Forelimb muscle (tissue), 1 donor: ENCODE data around the gene RNF138. TPM values are rescaled to one million over a fixed set of nuclear protein-coding genes. Genes with fewer than 3 reads are reported as not detected.
"Not testable (repeated sequence)": the region's sequence is repeated elsewhere in the genome, so short reads cannot be mapped to it uniquely, and the experiment has no call there.

Experiments
- DNase-seq: peaks from one replicate; pipeline ENCODE4 v3.0.0-alpha.2; 2013; ENCODE audit warnings: low read depth
- polyA plus RNA-seq: library from polyadenylated mRNA; unstranded; fragments of 120-200 nt; gene quantifications from one replicate; pipeline ENCODE4 v1.2.1, GENCODE V29; 2013; ENCODE audit not compliant: insufficient read length

The RNF138 gene
- polyA plus RNA-seq, 1 donor: 26.2 TPM

- no peak for DNase-seq
Measured at GRCh38 chr18:32095192-32095899, 3.7 kb downstream of the RNF138 start.

GRCh38 chr18:32095900-32096229 lies 4.2 kb downstream of the RNF138 start:
- no peak for DNase-seq

- DNase-seq: no peak
Measured at GRCh38 chr18:32096946-32097345, 5.3 kb downstream of the RNF138 start.

GRCh38 chr18:32104516-32104915 lies 12.8 kb downstream of the RNF138 start:
- DNase-seq: no peak

- DNase-seq: no peak
Measured at GRCh38 chr18:32110005-32110404, 18.3 kb downstream of the RNF138 start.

GRCh38 chr18:32111706-32112105 lies 20.0 kb downstream of the RNF138 start:
- no peak for DNase-seq

GRCh38 chr18:32112826-32113225 lies 21.2 kb downstream of the RNF138 start:
- no peak for DNase-seq

- DNase-seq: no peak
Measured at GRCh38 chr18:32114293-32114942, 22.7 kb downstream of the RNF138 start.

- no peak for DNase-seq
Measured at GRCh38 chr18:32122039-32122438, 30.4 kb downstream of the RNF138 start.

- DNase-seq: no peak
Measured at GRCh38 chr18:32126538-32126937, 34.9 kb downstream of the RNF138 start.

GRCh38 chr18:32135625-32136024 lies 44.0 kb downstream of the RNF138 start:
- no peak for DNase-seq

GRCh38 chr18:32138332-32138982 lies 46.8 kb downstream of the RNF138 start:
- DNase-seq: no peak

GRCh38 chr18:32139835-32140283 lies 48.2 kb downstream of the RNF138 start:
- DNase-seq: no peak

- DNase-seq: no peak
Measured at GRCh38 chr18:32148185-32148870, 56.7 kb downstream of the RNF138 start.

GRCh38 chr18:32152705-32153448 lies 61.2 kb downstream of the RNF138 start:
- DNase-seq: no peak

- DNase-seq: no peak
Measured at GRCh38 chr18:32156855-32157254, 65.2 kb downstream of the RNF138 start.

GRCh38 chr18:32157580-32157979 lies 65.9 kb downstream of the RNF138 start:
- no peak for DNase-seq

GRCh38 chr18:32158108-32158624 lies 66.5 kb downstream of the RNF138 start:
- DNase-seq: peak; percentile 87

- DNase-seq: not testable (repeated sequence)
Measured at GRCh38 chr18:32158631-32159030, 67.0 kb downstream of the RNF138 start.

GRCh38 chr18:32160547-32160946 lies 68.9 kb downstream of the RNF138 start:
- DNase-seq: no peak

- DNase-seq: peak; percentile 35
Measured at GRCh38 chr18:32167980-32168730, 76.5 kb downstream of the RNF138 start.
